ENCODE measurements around the gene PRRT4.

PRRT4 gene

DNA sequence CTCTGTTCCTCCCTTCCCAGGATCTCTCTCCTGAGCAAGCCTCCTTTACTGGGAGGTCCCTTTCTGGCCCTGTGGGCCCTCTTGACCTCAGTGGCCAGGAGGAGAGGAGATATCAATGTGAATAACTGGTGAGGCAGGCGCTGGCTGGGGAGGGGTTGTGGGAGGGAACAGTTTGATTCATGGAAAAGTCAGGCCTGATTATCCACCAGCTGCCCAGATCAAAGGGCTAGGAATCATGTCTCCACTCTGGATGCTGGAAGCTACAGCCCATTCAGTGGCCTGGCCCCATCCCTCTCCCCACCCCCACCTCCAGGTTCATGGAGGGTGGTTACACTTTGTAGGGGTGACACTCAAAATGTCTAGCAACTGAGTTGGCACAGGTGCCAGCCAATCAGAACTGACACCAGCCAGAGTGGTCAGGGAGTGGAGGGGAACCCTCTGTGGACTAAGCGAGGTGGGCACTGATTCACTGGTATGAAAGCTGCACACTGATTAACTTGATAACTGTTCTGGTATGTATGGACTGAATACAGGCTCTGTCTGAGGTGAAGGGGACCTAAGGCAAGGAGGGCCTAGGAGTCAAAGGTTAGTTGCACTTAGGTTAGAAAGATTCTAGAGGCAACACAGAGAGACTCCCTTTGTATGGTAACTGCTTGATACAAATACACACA is 4.8 kb downstream of the PRRT4 start:
- in situ Hi-C loops (cut with HindIII; ENCODE audit: low pct_ligation_motif_present, low pct_unique_long_range_greater_than_20kb, low sequenced_read_pairs) = no loop called here
- DNase-seq = no peak

DNA sequence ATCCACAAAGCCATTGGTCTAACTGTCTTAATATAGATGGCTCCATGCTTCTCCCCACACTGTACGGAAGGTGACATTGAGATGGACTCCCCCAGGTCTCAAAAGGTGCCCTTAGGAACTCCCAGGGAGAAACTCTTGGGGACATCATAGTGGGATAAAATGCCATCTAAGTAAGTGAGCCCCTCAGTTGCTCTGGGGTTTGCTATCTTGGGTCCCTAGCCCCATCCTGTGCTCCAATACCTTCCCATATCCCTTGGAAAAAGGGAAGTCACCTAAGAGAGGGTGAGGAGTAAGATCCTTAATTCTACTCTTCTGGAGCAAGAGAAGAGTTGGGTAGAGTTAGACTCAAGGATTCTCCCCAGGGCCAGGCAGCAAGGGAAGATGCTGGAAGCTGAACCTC is 7.9 kb downstream of the PRRT4 start:
- DNase-seq = no peak
- in situ Hi-C loops (cut with HindIII; ENCODE audit: low pct_ligation_motif_present, low pct_unique_long_range_greater_than_20kb, low sequenced_read_pairs) = no loop called here

DNA sequence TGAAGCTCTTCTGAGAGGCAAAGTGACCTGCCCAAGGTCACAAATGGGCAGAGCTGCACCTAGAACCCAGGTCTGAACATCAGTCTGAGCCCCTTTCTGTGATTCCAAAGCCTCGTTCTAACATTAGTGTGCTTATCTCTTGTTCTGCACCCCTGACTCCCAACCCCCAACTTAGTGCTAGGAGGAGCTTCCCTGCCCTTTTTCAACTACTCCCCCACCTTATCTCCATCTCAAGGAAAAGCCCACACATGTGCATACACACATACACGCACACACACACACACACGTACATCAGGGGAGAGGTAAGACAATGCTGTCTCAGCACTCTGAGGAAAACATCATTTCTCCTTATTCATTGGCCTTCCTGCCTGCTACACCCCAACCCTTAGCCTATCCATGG is 8.3 kb downstream of the PRRT4 start:
- in situ Hi-C loops (cut with HindIII; ENCODE audit: low pct_ligation_motif_present, low pct_unique_long_range_greater_than_20kb, low sequenced_read_pairs) = no loop called here

GRCh38 chr7:128352636-128353035 is 8.9 kb downstream of the PRRT4 start:
- DNase-seq = no peak
- in situ Hi-C loops (cut with HindIII; ENCODE audit: low pct_ligation_motif_present, low pct_unique_long_range_greater_than_20kb, low sequenced_read_pairs) = no loop called here

More for the DNA sequence above, 8.3 kb downstream of the PRRT4 start:
- DNase-seq = no peak

- no peak for DNase-seq
- in situ Hi-C loops (cut with HindIII; ENCODE audit: low pct_ligation_motif_present, low pct_unique_long_range_greater_than_20kb, low sequenced_read_pairs) = no loop called here
Observed at GRCh38 chr7:128352153-128352537, 9.3 kb downstream of the PRRT4 start.

DNA sequence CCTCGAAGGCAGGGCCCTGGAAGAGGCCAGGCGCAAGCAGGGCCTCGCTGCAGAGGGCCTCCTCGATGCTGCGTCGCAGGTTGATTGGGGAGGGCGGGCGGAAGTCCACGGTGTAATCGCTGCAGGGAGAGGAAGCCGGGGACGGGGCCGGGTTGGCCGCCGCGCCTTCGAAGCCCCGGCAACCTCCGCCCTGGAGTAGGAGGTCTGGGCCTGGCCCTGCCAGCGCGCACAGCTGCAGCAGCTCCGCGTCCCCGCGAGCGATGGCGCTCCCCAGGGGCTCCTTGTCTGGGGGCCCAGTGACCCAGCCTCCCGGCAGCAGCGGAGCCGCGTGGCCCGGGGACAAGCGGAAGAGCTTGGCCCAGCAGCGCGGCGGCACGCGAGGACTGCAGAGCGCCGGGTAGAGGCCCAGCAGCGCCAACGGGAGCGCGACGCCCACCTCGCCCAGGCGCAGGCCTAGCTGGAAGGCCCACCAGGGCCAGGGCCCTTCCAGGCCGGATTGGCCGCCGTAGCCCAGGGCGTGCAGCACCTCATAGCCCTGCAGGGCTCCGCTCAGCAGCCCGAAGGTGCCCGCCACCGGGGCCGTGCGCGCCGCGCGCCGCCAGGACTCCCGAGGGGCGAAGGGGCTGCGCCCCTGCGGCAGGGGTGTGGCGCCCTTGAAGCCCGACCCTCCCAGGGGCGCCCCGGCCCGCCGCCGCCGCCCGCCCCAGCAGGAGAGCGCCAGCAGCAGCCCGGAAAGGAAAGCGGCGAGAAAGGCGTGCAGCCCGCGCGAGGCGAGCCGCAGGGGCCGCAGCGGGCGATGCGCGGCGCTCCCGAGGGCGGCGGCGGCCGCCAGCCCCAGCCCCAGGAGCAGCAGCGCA is 10.0 kb downstream of the PRRT4 start:
- in situ Hi-C loops (cut with HindIII; ENCODE audit: low pct_ligation_motif_present, low pct_unique_long_range_greater_than_20kb, low sequenced_read_pairs) = no loop called here
- DNase-seq = no peak

GRCh38 chr7:128350708-128351295 is 10.7 kb downstream of the PRRT4 start:
- DNase-seq = no peak
- in situ Hi-C loops (cut with HindIII; ENCODE audit: low pct_ligation_motif_present, low pct_unique_long_range_greater_than_20kb, low sequenced_read_pairs) = no loop called here

DNA sequence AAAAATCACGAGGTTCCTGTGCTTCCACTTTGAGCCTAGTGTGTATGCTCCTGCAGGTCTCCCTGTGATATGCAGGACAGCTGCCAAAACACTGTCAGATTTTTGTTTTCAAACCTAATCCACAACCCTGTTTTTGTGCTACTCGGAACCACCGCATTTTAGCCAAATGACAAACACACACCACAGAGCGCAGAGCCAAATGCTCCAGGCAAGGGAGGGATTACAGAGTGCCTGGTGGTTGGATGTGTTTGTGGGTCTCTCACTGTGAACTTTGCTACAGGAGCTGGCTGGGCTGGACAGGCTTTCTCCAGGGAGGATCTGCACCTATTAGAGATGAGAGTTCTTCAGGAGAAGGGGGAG is 12.0 kb downstream of the PRRT4 start:
- no peak for DNase-seq
- in situ Hi-C loops (cut with HindIII; ENCODE audit: low pct_ligation_motif_present, low pct_unique_long_range_greater_than_20kb, low sequenced_read_pairs) = no loop called here

GRCh38 chr7:128347647-128348097 is 13.8 kb downstream of the PRRT4 start:
- peak; percentile 69 for DNase-seq
- in situ Hi-C loops (cut with HindIII; ENCODE audit: low pct_ligation_motif_present, low pct_unique_long_range_greater_than_20kb, low sequenced_read_pairs) = no loop called here

GRCh38 chr7:128344431-128344774 is 17.1 kb downstream of the PRRT4 start:
- no peak for DNase-seq
- in situ Hi-C loops (cut with HindIII; ENCODE audit: low pct_ligation_motif_present, low pct_unique_long_range_greater_than_20kb, low sequenced_read_pairs) = no loop called here

GRCh38 chr7:128343554-128344430 is 17.7 kb downstream of the PRRT4 start, which contains the start of gene RBM28:
RBM28 (minus strand) TSS chr7:128343908; CDS start chr7:128343793, 115 bp downstream.
- in situ Hi-C loops (cut with HindIII; ENCODE audit: low pct_ligation_motif_present, low pct_unique_long_range_greater_than_20kb, low sequenced_read_pairs) = no loop called here

GRCh38 chr7:128341733-128342132 is 19.8 kb downstream of the PRRT4 start:
- in situ Hi-C loops (cut with HindIII; ENCODE audit: low pct_ligation_motif_present, low pct_unique_long_range_greater_than_20kb, low sequenced_read_pairs) = no loop called here
- no peak for DNase-seq

More at GRCh38 chr7:128343554-128344430, 17.7 kb downstream of the PRRT4 start, which contains the start of gene RBM28:
- peak; percentile 99 for DNase-seq

GRCh38 chr7:128335730-128336129 is 25.8 kb downstream of the PRRT4 start:
- in situ Hi-C loops (cut with HindIII; ENCODE audit: low pct_ligation_motif_present, low pct_unique_long_range_greater_than_20kb, low sequenced_read_pairs) = no loop called here
- DNase-seq = no peak

GRCh38 chr7:128324368-128324680 is 37.2 kb downstream of the PRRT4 start:
- DNase-seq = no peak
- in situ Hi-C loops (cut with HindIII; ENCODE audit: low pct_ligation_motif_present, low pct_unique_long_range_greater_than_20kb, low sequenced_read_pairs) = no loop called here

DNA sequence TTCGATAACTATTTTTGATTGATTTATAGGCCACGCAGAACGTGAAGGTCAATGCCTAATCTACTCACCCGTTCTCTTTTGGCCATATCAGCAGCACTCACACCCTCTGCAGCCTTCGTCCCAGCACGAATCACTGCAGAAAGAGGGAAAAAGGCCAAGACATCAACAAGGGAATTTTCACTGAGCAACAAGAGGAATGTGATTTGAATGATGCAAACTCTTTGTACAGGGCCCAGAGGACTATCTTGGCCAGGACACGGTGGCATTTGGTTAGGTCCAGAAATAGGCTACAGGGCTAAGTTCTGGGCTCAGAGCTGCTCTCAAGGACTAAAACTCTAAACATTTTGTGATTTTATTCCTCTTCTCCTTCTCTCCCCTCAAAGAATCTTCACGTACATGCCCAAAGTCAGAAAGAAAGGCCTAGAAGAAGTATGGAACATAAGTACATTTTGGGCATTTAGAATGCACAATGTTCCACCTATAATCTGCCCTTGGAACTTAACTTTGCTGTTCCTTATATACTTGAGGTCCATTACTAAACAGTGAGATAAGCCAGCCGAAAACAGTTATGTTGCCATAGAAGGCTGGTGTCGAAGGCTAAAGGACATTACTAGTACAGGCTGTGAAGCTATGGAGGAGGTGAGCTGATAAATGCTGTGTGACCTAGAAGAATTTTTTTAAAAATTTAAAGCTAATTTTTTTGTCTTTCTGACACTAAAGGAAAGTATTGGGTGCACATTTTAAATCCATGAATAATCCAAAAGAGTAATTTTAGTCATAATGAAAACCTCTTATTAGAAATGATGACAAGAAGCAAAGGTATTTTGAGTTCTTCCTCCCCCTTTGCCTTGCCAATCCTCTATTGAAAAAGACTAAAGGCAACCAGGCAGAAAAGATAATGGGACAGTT is 37.8 kb downstream of the PRRT4 start:
- in situ Hi-C loops (cut with HindIII; ENCODE audit: low pct_ligation_motif_present, low pct_unique_long_range_greater_than_20kb, low sequenced_read_pairs) = no loop called here
- no peak for DNase-seq

GRCh38 chr7:128323040-128323439 is 38.5 kb downstream of the PRRT4 start:
- in situ Hi-C loops (cut with HindIII; ENCODE audit: low pct_ligation_motif_present, low pct_unique_long_range_greater_than_20kb, low sequenced_read_pairs) = no loop called here
- DNase-seq = no peak

GRCh38 chr7:128322040-128322643 is 39.3 kb downstream of the PRRT4 start:
- peak; percentile 54 for DNase-seq
- in situ Hi-C loops (cut with HindIII; ENCODE audit: low pct_ligation_motif_present, low pct_unique_long_range_greater_than_20kb, low sequenced_read_pairs) = no loop called here

- DNase-seq = no peak
- in situ Hi-C loops (cut with HindIII; ENCODE audit: low pct_ligation_motif_present, low pct_unique_long_range_greater_than_20kb, low sequenced_read_pairs) = no loop called here
Observed at GRCh38 chr7:128321044-128321422, 40.5 kb downstream of the PRRT4 start.

Data from ACHN (cell line).